Inferior parietal cortex (tissue), 1 donor: ENCODE results near the gene ABCG1.

Experiments
- DNase-seq: peaks from one replicate; pipeline ENCODE4 v3.0.0-alpha.2; 2016; ENCODE audit errors: extremely low spot score

ABCG1 gene

GRCh38 chr21:42321231-42321630, 102.3 kb downstream of the ABCG1 start:
- DNase-seq = no peak

DNA sequence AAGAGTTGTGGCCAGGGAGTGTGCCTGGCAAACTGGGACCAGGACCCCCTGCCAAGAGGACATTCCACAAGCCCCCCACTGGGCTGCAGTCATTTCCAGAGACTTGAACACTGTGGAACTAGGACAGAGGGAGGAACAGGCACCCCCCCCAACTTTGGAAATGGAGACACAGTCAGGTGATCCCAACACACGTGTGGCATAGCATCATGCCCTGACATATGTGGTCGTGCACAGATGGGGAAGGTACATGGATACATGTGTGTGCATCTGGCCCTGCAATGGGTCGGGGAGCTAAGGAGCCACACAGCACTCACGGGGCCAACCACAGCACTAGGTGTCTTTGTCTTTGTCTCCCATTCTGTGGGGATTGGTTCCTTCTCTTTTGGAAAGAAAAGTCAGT, 102.9 kb downstream of the ABCG1 start:
- DNase-seq = no peak

DNA sequence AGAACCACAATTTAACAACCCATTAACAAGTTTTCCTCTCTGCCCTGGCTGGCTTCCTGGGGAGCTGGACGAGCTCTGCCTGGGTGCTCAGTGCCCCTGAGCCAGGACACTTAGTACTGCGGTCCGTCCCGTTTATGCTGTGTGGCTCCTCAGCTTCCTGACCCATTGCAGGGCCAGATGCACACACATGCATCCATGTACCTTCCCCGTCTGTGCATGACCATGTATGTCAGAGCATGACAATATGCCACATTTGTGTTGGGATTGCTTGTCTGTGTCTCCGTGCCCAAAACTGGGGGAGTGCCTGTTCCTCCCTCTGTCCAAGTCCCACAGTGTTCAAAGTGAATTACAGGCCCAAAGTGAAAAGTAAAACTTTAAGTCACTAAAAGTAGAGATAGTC, 106.0 kb downstream of the ABCG1 start:
- DNase-seq = no peak

GRCh38 chr21:42330380-42331371, 111.7 kb downstream of the ABCG1 start:
- DNase-seq = no peak

DNA sequence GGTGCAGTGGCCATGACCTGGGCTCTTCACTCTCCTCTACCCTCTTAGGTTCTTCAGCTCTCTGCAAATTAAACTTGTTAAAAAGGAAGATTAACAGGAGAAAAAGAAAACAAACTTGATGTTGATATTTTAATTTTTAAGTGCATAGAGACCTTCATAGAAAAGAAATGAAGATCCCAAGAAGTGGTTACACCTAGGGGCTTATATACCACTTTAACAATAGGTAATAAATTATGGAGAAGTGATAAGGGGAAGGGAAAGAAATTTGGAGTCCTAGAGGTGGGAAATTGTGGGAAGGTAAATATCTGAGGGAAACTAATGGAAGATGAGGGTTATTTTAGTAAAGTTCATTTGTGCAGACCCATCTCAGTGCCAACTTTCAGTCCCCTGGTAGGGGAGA, 112.7 kb downstream of the ABCG1 start:
- no peak for DNase-seq

GRCh38 chr21:42332557-42333317, 113.8 kb downstream of the ABCG1 start:
- DNase-seq = no peak

GRCh38 chr21:42336054-42336453, 117.1 kb downstream of the ABCG1 start:
- no peak for DNase-seq

DNA sequence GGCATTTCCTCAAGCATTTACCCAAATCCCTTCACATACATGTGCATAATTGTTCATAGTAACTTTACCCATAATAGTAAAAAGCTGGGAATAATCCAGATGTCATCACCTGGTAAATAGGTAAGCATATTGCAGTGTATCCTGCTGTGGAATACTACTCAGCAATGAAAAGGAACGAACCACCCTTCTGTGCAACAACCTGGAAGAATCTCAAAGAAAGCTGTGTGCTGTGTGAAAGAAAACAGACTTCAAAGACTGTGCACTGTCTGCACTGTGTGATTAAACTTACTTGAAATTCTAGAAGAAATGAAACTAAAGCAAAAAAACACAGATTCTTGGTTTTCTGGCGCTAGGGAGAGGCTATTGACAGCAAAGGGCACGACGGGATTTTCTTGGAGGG, 118.3 kb downstream of the ABCG1 start:
- no peak for DNase-seq

DNA sequence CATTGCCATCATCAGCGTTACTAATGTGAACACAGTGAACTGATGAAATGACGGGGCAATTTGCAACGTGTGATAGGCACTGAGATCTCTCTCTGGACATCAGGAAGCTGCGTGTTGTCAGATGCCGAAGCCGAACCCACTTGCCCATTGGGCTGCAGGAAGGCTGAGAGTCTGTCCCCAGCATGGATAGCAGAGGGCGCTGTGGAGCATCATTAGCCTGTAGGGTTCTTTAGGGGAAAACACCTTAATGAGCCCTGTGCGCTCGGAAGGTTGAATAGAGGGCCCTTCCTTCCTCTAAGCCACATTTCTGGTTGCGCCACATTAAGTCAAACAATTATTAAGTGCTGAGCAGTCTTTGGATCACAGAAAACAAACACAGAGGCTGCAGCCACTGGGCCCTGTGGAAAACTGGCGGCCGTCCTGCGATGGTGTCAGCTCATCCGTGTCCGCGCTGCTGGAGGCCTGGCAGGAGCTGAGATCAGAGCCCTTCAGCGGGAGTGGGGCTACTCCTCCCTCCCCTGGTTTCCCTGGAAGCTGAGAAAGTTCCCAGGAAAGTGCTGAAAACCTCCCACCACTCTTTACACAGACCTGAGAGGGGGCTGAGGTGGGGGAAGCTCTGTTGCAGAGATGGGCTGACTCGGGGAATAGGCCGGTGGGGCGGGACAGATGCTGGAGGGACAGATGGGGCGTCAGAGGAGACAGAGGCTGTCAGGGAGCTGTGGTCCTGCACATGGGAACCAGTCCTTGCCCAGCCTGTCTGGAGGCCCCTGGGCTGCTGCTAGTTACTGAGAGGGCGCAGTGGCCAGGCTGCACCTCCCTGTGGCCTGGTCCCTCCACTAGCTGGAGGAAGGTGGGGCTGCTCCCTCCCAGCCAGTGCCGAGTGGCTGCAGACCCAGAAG, 119.1 kb downstream of the ABCG1 start:
- peak; percentile 75 for DNase-seq

GRCh38 chr21:42338729-42339715, 120.1 kb downstream of the ABCG1 start:
- DNase-seq = no peak

DNA sequence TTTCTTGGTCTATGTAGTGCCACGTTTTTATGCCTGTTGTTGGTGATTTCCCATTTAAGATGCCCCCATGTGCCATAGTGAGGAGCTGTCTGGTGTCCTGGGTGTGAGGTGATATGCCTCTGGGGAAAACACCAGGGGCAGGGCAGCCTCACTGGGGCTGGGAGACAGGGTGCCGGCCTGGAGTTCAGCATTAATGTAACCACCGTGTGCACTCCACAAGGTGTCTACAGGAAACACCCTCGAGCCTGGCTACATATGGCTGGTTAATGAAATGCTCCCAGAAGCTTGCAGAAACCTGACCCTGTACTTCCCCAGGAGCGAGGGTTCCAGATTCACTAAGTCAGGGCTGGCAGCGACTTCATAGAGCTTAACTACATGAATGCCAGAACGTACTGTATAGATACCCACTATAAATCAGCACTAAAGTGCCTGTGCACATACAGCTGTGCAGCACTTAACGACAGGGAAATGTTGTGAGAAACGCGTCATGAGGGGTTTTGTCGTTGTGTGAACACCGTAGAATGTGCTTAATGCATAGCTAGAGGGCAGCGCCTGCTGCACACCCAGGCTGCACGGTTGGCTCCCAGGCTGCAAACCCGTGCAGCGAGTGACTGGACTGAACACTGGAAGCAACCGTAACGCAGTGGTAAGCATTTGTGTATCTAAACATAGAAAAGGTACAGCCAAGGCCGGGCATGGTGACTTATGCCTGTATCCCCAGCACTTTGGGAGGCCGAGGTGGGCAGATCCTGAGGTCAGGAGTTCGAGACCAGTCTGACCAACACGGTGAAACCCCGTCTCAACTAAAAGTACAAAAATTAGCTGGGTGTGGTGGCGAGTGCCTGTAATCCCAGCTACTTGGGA, 121.5 kb downstream of the ABCG1 start:
- DNase-seq = no peak

DNA sequence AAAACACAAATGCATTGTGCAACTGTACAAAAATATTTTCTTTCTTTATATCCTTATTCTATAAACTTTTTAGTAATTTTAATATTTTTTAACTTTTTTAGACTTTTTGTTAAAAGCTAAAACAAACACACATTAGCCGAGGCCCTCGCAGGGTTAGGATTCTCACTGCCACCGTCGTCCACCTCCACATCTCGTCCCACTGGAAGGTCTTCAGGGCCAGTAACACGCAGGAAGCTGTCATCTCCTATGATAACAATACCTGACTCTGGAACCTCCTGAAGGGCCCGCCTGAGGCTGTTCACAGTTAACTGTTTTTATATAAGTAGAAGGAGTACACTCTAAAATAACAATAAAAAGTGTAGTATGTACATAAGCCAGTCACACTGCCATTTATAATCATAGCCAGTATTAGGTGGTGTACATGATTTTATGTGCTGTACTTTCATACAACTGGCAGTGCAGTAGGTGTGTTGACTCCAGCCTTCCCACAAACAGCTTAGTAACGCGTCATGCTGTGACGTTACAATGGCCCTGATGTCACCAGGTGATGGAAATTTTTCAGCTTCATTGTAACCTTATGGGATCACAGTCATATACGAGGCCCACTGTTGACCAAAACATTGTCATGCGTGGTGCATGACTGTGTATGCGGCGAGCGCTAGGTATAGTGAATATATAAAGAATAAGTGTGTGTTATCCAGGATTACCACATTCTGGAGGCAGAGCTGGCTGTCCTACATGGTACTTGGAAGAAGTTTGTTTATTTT, 123.0 kb downstream of the ABCG1 start:
- no peak for DNase-seq

GRCh38 chr21:42343101-42343500, 124.2 kb downstream of the ABCG1 start:
- no peak for DNase-seq

DNA sequence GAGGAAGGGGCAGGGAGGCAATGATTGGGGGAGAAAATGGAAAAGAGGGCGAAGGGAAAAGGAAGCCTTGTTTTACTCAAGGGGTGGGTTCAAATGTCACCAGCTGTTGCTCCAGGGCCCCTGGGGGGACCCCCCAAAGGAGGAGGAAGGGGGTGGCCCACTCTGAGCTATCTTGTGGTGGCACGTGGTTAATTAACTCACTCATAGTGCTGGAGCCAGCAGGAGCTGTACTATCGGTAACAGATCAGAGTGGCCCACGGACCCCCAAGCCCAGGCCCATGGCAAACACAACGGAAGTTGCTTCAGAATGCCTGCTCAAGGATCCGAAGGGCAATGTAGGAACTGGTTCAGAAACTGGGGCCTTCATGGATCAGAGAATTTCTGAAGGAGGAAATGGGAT, 124.6 kb downstream of the ABCG1 start:
- DNase-seq = no peak

DNA sequence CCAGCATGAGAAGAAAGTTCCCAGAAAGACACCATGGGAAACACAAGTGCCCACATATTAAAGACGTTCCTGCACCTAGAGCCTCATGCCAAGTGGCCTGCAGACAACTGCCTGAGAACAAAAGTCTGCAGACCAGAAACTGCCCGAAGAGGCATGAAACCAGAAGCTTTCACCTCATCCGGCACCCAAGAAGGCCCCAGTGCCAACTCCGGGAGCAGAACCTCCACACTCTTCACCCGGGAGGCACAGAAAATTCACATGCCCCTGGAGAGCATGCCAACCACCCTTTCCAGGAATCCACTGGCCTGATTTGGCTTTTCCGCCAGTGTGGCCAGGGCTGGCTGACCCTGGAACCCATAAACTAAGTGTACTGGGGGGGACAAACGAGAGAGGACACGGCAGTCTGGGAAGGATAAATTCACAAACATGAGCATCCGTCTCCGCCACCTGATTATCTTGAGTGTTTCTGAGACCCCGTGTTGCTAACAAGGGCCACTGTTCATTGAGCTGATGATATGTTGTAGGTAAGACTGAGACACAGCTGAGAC, 125.1 kb downstream of the ABCG1 start:
- DNase-seq = no peak

DNA sequence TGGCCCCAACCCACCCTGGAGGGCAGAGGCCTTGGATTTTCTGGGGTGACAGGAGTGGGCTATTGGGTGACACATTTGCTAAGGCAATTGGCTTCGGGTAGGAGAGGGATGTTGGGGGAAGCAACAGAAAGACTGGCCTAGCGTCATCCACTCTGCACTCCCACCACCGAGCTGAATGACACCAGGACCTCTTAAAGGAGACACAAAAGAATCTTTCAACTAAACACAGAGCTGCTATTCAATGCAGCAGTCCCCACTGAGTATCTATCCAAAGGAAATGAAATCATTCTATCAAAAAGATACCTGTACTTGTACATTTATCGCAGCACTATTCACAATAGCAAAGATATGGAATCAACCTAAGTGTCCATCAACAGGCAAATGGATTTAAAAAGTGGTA, 125.7 kb downstream of the ABCG1 start:
- DNase-seq = no peak

GRCh38 chr21:42346441-42346840, 127.5 kb downstream of the ABCG1 start:
- DNase-seq = no peak
